NCI-H510A treated with DMSO at 0.1 percent for 48 hours (cell line): ENCODE results near the gene NSUN2.
"Not testable (repeated sequence)": the region's sequence is repeated elsewhere in the genome, so short reads cannot be mapped to it uniquely, and the experiment has no call there.

Experiments used
- DNase-seq: peaks from one replicate; lab custom pipeline; 2025; lab: John Stamatoyannopoulos, UW

The NSUN2 gene

DNA sequence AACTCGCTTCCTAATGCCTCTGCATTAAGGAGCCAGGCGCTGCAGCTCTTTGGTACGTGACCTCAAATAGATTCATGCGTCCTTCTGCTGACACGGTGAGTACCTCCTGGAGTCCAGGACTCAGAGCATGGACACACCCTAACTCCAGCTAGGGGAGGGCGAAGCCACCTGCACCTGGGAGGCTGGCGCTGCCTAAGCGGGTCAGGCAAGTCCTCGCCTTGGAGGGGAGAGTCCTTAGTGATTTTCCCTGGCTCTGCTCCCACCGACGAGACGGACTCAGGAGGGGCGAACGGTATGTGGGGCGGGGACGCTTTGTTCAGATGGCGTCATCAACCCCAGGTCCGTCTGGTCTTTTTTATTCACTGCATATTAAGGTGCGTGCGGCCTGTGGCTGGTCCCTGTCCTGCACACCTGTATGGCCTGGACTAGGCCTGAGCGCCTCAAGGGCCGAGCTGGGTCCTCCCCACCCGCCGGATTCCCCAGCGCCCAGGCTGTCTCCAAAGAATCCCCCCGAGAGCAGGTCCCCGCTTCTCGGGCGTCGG, 50.3 kb downstream of the NSUN2 start:
- DNase-seq: peak; percentile 59

DNA sequence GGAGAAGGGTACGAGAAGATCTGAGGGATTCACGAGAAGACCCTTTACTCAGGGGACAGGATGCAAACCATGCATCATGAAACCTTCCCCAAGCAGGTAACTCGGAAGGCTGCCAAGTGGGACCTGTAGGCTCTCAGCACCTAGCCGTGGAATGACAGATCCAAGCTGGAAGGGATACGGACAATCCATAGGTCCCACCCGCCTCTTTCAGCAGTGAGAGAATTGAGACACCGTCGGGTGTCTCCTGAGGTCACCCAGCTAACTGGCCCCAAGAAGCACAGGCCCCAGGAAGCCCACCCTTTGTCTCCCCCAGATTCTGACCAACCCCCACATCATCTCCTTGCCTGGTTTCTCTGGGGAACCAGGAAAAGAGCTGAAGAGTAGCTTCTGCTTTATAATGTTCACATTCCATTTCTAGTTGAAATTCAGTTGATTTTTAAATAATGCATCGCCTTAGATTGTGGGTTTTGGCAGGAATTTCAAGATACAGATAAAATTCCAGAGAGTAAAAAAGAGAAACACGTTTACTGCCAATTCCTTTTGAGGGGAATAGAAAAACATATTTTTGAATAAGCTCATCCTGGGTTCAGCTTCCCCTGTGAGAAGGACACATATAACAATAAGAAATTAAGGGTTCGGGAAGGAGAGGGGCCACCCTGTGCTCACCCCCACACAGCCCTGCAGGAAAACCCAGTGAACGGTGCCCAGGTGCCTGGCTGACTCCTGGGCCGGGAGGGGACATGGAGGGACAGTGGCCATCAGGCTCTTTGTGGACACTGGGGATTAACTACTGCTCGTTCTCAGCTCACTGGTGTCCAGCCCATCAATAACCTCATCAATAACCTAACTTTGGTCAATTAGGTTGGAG, 51.1 kb downstream of the NSUN2 start:
- no peak for DNase-seq

DNA sequence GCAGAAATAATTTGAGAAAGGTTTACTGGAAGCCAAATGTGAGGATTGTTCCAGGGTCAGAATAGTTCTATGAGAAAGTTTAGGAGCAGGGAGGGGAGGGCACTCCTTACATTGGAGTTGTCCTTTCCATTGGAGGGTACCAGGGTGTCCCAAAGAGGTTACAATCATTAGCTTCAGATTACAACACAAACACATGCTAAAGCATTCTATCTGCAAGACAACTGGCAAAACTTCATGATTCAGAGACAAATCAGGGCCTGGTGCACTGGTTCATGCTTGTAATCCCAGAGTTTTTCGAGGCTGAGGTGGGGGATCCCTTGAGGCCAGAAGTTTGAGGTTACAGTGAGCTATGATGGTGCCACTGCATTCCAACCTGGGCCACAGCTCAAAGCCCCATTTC, 51.8 kb downstream of the NSUN2 start:
- DNase-seq: no peak

GRCh38 chr5:6579535-6579934, 53.3 kb downstream of the NSUN2 start:
- no peak for DNase-seq

GRCh38 chr5:6578676-6579343, 54.0 kb downstream of the NSUN2 start:
- no peak for DNase-seq

GRCh38 chr5:6576861-6577501, 55.9 kb downstream of the NSUN2 start:
- DNase-seq: peak; percentile 66

GRCh38 chr5:6574537-6575245, 58.2 kb downstream of the NSUN2 start:
- no peak for DNase-seq

DNA sequence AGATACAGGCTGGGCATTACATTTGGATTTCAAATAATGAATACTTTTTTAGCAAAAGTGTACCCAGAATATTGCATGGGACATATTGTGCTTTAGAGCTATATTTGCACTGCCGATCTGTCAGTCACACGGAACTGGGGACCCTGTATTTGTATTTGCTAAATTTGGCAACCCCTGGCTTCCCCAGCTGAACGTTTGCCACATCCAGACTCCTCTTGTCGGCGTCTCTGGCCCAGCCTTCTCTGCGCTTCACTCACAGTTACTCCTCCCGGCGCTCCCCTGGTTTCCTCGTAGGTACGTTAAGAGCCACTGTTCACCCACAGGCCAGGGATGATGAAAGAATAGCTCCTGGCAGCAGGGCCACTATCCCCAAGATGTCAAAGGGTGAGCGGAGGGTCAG, 58.7 kb downstream of the NSUN2 start:
- no peak for DNase-seq

GRCh38 chr5:6573651-6574101, 59.2 kb downstream of the NSUN2 start:
- DNase-seq: no peak

- DNase-seq: no peak
Observed at GRCh38 chr5:6572825-6573380, 59.9 kb downstream of the NSUN2 start.

GRCh38 chr5:6572086-6572824, 60.6 kb downstream of the NSUN2 start:
- DNase-seq: no peak

GRCh38 chr5:6571607-6572006, 61.2 kb downstream of the NSUN2 start:
- DNase-seq: not testable (repeated sequence)

DNA sequence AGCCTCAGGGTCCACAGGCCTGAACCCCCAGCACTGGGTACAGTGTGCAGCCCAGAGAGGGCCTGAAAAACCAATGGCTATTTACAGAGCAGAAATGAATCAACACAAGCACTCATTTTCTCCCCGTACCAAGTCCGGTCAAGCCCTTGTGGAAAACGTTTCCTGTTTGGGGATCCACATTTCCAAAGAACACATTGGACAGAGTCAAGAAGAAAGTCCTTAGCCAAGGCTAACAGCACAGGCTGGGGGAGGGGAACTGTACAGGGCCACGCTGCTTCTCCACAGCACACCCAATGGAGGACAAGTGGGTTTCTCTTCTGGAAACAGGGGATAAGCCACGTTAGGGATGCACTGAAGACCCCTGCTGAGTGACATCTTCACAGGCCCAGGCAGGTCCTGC, 62.3 kb downstream of the NSUN2 start:
- DNase-seq: no peak

- no peak for DNase-seq
Observed at GRCh38 chr5:6568889-6569288, 64.0 kb downstream of the NSUN2 start.

DNA sequence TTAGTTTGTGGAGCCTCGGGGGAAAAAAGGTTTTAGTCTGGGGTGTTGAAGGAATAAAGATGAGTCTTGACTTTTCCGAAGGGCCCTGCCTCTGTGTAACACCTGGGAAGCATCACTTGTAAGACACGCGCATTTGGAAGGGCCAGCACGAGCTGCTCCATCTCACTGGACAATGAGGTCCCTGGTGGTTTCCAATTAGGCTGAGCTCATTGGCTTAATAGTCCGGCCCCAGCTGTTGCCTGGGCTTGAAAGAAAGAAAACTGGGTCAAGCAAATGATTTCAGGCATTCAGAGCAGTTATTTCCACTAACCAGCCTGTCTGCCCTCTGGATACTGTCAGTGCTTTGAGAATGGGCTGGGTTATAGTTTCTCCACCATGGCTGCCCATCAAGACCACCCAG, 64.5 kb downstream of the NSUN2 start:
- DNase-seq: no peak

GRCh38 chr5:6567835-6568234, 65.0 kb downstream of the NSUN2 start:
- no peak for DNase-seq

GRCh38 chr5:6567068-6567467, 65.8 kb downstream of the NSUN2 start:
- no peak for DNase-seq

GRCh38 chr5:6565492-6565891, 67.4 kb downstream of the NSUN2 start:
- no peak for DNase-seq

DNA sequence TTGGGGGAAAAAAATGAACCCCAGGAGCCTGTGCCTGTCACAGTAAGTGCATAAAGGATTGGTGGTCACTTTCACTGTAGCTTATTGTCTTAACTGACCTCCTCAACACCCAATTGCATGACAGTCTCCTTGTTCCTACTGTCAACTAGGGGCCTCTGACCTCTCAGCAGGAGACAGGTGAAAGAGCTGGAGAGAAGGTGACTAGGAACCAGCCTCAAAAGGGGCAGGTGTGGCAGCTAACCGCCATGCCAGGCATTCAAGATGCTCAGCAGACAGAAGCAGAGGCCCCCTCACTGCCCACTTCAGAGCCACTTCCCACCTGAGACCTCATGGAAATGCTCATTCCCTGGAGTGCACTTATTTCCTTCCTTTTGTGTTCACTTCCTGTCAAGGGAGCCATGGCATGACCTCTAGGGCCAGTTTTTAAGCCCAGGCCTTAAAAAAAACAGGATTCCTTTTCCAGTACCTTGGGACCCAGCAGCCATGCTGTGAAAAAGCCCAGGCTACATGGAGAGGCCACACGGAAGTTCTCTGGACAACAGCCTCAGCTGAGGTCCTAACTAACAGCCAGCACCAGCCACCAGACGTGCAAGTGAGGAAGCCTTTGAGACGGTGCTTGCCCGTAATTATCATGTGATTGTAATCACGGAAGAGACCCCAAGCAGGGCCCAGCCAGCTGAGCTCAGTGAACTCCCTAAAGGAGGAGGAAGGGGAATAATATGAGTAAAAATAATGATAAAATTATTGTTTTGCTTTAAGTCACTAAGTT, 74.9 kb downstream of the NSUN2 start:
- no peak for DNase-seq

DNA sequence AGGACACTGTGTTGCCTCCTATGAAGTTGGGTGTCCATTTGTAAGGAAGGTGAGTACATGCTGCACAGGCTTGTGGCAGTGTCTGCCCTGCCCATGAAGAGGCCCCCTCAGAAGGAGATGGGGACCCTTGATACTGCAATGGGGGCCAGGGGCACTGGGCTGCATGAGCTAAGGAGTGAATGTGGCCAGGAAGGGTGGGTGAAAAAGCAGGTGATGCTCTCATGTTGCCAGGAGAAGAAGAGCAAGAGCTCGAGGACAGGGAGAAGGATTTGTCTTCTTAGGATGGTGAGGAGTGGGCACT, 76.1 kb downstream of the NSUN2 start:
- no peak for DNase-seq
